GM19395 (cell line): ENCODE measurements around the gene PPFIA1.
"Not testable (repeated sequence)": the region's sequence is repeated elsewhere in the genome, so short reads cannot be mapped to it uniquely, and the experiment has no call there.

Source experiments
- ATAC-seq: cut with Tn5 transposase; IDR thresholded peaks from one replicate; pipeline ENCODE4 v1.9.1; 2021; ENCODE audit warnings: mild to moderate bottlenecking, moderate library complexity; ENCODE audit not compliant: unreplicated experiment

The PPFIA1 gene

DNA sequence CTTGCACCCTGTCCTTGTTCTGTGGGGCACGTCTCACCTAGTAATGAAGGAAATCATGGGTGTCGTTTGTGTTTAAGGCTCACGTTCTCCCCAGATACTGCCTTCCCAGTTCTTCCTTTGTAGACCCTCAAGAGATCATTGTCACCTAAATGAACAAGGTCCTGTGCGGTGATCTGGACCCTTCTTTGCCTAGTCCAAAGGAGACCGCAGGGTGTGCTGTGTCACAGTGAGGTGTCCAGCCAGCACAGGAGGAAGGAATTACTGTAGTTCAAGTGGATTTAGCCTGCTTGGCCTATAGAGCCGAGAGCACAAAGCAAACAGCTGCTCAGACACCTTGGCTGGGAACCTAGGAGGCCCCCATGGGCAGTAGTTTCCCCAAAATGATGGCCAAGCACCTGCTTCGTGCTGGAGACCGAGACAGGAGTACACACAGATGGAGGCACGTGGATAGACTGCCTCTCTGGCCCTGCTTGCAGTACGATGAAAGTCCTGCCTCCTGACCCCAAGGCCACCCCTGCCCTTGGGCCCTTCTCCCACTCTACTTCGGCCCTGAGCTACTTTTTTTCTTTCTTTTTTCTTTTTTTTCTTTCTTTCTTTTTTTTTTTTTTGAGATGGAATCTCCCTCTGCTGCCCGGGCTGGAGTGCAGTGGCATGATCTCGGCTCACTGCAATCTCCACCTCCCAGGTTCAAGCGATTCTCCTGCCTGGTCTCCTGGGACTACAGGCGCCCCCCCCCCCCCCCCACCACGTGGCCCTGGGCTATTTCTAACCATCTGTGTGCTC, 19.4 kb upstream of the PPFIA1 start:
- no peak for ATAC-seq

DNA sequence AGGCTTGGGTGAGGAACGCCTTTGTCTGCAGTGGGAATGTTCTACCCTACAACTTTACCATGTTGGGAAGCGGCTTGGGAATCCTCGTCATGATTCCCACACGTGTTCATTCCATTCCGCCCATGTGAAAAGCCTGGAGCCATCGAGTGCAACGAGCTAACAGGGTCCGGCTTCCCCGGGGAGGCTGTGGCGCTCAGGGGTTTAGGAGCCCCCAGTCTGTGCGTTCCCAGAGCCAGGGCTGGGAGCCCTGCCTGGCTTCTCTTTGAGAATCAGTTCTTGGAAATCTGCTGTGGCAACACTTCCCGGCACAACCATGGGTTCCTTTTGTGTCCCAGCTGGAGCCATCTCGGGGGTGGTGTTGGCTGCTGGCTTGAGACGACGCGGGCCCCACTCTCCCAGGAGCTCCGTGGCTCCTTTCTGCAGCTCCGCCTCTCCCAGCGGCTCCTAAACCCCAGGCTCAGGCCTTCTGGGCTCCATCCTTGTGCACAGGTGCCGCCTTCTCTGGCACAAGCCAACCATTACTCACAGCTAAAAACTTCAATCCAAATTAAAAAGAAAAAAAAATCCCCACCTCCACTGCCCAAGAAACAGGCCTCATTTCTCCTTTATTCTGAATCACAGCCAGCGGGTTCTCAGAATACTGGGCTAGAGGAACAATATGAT, 18.7 kb upstream of the PPFIA1 start:
- ATAC-seq: no peak

DNA sequence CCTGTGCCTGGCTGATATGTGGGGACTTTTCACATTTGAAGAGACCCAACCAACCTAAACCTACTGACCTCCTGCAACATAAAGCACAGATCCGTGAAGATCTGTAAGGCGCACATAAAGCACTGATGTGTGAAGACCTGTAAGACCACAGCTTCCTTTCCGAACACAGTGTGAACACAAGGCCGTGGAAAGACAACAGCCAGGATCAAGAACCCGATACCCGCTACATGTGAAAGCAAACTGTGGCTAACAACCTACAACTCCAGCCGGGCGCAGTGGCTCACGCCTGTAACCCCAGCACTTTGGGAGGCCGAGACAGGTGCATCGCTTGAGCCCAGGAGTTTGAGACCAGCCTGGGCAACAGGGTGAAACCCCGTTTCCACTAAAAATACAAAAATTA, 17.6 kb upstream of the PPFIA1 start:
- no peak for ATAC-seq

DNA sequence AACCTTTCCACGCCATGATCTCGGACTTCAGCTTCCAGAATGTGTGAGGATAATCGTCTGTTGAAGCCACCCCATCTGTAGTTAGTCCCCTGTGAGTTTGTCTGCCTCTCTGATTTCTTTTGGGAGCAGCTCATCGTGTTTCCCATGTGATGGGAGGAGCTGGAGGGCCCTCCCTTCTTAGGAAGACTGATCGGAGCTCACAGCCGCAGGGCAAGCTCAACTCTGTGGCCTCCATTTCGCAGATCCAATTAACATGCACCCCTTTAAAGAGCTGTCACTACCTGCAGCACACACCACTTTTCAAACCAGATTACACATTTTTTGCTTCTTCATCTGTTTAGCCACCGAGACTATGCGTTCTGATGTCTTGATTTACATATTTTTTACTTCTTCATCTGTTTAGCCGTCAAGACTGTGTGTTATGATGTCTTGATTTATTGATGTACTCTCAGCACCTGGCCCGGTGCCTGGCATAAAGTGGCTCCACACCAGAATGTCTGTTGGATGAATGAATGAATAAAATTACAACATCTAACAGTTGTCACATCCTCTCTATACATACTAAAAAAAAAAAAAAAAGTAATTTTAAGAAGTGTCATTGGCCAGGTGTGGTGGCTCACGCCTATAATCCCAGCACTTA, 14.9 kb upstream of the PPFIA1 start:
- no peak for ATAC-seq

DNA sequence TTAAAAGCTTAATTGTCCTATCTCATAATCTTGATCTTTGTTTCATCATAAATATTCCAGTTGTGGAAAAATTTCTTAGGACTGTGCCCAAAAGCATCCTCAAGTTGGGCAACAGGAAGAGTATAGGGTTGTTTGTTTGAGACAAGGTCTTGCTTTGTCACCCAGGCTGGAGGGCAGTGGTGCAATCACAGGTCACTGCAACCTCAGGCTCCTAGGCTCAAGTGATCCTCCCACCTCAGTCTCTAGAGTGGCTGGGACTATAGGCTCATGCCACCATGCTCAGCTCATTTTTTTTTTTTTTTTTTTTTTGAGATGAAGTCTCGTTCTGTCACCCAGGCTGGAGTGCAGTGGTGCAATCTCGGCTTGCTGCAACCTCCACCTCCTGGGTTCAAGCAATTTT, 11.4 kb upstream of the PPFIA1 start:
- not testable (repeated sequence) for ATAC-seq

DNA sequence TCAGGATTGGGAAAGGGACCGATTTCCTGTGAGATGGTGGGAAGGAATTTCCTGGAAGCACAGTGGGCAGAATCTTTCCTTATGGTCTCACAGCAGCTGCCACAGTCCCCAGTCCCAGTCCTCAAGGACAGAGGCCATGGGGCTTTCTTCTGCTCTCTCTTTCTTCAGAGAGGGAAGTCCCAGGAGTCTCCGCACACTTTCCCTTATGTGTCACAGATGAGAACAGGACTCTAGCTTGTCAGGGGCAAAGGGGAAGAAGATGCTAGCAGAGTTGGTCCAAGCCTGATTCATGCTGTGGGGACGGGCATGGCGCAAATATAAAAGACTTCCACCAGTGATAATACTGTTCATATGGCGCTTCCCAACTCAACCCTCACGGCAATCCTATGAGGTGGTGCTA, 7.5 kb upstream of the PPFIA1 start:
- no peak for ATAC-seq

DNA sequence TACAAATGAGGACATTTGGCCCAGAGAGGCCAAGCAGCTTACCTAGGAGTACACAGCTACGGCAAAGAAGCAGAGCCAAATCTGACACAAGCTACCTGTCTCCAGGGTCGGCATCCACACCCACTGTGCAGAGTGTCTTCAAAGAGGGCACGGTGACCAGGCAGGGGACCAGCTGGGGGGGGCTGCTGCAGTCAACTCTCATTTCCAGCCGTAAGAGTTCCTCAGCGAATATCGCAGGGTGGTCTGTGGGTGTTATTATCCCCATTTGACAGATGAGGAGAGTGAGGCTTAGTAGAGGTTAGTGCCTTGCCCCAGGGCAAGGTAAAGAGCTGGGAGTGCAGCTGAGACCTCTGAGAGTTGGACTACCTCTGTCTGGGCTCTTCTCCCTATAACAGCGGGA, 7.1 kb upstream of the PPFIA1 start:
- ATAC-seq: no peak

DNA sequence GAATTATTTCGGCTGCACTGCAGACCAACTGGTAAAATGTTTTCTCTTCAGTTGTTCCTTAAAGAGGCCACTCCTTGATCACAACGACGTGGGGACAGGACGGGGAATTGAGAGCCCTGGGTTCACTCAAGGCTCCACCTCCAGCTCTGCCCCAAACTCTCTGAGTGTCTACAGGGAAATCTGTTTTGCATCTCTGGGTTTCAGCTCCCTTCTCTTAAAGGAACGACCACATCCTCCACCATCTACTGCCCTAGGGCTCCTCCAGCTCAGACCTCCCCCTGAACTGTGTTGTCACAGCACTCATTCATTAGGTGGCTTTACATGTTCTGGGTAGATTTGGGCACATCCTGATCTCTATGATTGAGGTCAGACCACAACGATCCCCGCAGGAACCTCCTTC, 5.1 kb upstream of the PPFIA1 start:
- ATAC-seq: no peak

DNA sequence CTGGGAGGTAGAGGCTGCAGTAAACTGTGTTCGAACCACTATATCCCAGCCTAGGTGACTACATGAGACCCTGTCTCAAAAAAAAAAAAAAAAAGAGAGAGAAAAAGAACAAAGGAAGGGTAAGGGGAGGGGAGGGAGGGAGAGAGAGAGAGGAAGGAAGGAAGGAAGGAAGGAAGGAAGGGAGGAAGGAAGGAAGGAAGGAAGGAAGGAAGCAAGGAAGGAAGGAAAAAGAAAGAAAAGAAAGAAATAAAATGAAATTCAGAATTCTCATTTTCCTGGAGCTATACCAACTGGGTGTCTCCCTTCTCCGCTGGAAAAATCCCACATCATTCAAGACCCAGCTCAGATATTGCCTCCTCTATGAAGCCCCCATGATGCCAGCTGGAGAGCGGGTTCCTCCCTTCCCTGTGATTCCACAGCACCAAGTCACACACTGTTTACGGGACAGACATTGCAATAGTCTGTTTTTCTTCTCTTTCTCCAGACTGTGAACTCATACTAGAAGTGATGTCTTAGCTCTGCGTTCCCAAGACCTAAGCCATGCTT, 3.0 kb upstream of the PPFIA1 start:
- no peak for ATAC-seq

DNA sequence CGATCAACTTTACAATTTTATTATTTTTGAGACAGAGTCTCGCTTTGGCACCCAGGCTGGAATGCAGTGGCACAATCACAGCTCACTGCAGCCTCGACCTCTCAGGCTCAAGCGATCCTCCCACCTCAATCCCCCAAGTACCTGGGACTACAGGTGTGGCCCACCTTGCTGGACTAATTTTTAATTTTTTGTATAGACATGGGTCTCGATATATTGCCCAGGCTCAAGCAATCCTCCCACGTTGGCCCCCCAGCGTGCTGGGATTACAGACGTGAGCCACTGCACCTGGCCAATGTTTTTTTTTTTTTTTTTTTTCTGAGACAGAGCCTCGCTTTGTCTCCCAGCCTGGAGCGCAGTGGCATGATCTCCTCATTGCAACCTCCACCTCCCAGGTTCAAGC, 2.0 kb upstream of the PPFIA1 start:
- ATAC-seq: no peak

DNA sequence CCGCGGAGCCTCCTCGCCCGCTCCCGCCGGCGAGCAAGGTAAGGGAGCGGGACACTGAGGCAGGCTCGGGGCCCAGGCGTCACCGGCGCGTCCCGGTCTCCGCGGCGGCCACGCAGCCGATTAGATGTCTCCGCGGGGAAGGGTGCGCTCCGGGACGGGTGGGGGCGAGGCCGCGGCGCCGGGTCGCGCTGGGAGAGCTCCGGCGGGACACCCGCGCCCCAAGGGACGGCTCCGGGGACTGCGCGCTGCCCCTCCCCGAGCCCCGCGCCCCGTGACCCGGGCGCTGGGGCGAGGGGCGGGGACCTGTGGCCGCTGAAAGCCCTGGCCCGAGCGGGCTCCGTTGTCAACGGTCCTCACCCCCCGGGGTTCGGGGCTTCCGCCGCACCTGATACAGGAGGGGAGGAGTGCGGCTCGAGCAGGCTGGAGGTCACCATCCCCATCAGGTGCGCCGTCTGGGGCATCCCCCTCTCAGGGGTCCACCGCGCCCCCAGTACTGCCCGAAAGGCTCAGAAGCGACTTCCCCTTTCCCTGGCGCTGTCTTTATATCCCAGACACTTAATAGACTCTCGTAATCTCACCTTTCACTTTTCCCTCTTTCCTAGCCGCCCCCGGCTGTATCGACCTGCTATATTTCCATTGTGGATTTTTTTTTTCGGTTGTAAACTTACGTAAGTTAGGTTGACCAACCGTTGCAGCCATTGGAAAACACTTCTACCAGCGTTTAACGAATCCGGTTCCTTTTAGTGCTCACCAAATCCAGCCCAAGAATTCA, 573 bp downstream of the PPFIA1 start:
- ATAC-seq: peak; percentile 39

DNA sequence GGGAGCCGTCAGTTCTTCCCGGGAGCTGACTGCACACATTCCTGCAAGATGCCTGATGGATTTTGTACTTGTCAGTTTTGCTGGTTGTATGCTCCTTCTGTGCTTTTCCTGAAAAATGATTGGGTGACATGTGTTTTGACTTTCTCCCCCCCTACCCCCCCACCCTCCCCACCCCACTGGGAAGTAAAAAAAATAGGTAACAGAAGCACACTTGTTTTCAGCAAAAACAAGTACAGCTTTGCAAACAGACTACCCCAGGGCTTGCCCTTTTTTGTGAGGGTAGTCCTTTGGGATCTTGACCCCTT, 1.1 kb downstream of the PPFIA1 start:
- no peak for ATAC-seq

DNA sequence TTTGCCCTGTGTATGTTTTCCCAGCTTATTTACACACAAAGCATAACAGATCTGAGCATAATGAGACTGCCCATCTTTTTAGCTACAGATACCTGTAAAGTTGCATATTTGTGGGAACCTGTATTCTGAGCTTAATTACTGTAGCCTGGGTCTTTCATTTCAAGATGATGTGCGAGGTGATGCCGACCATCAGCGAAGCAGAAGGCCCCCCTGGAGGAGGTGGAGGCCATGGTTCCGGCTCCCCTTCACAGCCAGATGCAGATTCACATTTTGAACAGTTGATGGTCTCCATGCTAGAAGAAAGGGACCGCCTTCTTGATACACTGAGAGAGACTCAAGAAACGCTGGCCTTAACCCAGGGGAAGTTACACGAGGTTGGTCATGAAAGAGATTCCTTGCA, 1.5 kb downstream of the PPFIA1 start:
- no peak for ATAC-seq

DNA sequence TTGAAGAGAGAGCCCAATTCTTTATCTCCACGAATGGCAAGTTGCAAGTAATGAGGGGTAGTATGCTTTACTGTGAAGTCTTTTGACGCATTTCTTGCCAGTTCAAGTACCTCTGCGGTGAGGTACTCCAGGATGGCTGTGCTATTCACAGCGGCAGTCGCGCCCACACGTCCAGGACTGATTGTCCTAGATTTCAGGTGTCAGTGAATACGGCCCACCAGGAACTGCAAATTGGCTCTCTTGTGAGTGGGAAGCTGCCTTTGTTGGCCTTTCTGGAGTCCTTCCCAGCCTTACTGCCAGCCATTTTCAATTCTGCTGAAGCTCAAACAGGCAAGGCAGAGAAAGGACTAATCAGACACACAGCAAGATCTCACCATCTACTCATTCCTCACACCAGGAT, 8.5 kb downstream of the PPFIA1 start:
- no peak for ATAC-seq

DNA sequence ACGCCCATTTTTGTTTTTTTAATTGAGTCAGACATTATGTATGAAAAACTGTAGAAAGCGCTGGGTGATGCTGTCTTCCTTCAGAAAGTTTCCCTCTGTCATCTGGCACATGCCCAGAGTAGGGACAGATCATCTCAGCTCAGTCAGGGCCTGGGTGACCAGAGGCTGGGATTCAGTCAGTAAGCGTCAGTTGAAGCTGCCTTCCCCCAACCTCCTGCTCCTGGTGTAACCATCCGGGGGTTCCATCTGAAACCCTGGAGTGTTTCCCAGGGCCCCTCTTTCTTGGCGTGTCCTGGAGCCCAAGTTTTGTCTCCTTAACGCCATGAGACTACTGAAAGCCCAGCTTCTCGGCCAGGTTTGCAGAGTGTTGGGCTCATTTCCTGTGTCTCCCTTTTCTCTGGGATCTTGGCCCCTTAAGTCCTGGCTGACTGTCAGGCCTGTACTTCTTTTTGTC, 10.7 kb downstream of the PPFIA1 start:
- no peak for ATAC-seq

DNA sequence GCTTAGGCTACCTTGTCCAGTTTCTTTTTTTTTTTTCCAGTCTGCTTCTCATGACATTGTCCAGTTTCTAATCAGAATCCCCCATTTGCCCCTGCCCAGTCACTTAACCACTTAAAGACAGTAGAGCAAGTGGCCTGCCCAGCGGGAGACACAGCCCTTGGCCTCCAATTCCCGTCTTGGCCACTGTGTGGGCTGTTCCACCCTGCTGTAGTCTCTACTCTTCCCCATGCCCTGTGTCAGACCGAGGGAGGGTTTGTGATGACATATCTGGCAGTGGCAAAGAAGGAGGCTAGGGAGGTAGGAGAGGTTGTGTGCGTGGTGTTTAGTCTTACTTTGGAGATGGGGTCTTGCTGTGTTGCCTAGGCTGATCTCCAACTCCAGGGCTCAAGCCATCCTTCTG, 11.5 kb downstream of the PPFIA1 start:
- ATAC-seq: no peak

DNA sequence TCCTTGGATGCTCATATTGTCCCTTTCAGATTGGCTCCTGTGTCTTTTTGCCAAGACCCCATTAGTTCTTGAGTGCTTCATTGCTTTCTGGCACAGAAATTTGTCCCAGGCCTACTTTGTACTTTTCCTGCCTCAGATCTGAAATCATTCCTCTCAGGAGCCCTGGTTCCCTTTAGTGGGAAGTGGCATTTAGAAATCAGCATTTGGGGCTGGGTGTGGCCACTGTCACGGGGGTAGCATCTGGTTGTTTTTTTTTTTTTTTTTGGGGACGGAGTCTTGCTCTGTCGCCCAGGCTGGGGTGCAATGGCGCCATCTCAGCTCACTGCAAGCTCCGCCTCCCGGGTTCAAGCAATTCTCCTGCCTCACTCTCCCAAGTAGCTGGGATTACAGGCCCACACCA, 18.2 kb downstream of the PPFIA1 start:
- no peak for ATAC-seq

DNA sequence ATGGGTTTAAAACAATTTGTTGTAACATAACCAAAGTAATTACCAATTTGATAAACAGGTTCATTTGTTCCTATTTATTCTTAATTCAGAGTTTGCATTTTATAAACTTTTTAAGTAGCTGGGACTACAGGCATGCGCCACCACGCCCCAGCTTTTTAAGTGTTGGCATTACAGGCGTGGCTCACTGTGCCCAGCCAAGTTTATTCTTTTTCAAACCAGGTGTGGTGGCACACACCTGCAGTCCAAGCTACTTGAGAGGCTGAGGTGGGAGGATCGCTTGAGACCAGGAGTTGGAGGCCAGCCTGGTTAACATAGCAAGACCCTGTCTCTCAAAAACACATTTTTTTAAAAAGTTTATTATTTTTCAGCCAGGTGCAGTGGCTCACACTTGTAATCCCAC, 19.1 kb downstream of the PPFIA1 start:
- ATAC-seq: no peak

DNA sequence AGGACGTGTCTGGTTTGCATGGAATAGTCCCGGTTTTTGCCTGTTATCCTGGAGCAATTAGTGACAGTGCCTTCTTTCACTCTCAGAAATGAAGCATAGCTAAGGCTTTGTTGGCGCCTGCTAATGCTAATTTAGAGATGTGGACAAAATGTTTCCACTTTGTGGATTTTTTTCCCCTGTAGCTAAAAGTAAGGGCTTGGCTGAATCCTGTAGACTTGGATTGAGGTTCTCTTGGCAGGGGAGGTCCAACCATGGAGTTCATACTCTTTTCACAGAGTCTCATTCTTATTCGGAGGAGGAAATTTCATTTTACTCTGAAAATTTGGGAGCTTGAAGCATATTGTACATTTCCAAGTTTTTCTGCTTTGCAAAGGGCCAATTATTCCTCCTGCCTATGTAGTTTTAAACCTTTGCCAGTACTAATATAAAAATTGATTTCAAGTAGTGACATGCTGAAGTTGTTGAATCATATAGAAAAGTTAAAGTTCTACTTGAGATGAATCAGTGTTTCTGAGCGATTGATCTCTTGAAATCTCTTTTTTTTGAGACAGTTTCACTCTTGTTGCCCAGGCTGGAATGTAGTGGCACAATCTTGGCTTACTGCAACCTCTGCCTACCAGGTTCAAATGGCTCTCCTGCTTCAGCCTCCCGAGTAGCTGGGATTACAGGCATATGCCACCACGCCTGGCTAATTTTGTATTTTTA, 20.0 kb downstream of the PPFIA1 start:
- no peak for ATAC-seq

DNA sequence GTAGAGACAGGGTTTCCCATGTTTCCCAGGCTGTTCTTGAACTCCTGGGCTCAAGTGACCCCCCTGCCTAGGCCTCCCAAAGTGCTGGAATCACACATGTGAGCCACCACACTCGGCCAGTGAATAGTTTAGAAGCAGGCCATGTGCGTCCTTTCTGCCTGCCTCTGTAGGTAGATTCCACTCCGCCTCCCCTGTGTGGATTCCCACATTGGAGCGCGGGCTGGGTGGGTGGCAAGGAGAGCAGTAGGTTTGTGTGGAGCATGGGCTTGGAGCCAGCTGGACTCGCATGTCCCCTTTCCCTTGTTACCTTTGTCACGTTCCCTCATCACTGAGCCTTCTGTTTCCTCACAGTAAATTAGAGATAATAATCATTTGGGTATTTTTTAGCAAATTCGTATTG, 21.7 kb downstream of the PPFIA1 start:
- no peak for ATAC-seq

DNA sequence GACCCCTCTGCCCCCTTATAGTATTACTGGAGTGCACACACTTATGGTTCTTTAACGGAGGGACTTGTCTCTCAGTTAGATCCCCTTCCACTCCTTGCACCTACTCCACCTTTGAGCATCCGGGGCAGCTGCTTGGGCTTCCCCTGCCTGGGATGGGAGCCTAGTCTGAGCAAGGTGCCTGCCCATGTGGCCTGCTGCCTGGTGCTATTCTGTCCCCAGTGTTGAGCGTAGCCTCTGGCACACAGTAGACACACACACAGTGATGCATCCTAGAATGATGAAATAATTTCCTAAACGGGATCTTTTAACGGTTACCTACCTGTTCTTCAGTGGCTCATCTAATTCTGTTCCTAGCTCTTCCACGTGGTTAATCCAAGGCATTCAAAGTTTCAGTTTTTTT, 22.4 kb downstream of the PPFIA1 start:
- ATAC-seq: no peak
